KMS-11 (cell line): ENCODE results near the gene RBM11.

ENCODE experiments used
- H2AFZ ChIP-seq: fragments of 200-600 bp; sonication (generic); 2 replicates; pipeline ENCODE4 v1.6.1; 2016; ENCODE audit warnings: antibody characterized with exemption, mixed run types, low read depth
- H3K27ac ChIP-seq: fragments of 200-600 bp; sonication (generic); 2 replicates; pipeline ENCODE4 v1.6.1; 2016; ENCODE audit warnings: mild to moderate bottlenecking, mixed run types
- H3K27me3 ChIP-seq: fragments of 200-600 bp; sonication (generic); 2 replicates; pipeline ENCODE4 v1.6.1; 2017; ENCODE audit warnings: mild to moderate bottlenecking, low read depth, mixed run types, moderate library complexity; ENCODE audit not compliant: insufficient read depth
- H3K36me3 ChIP-seq: fragments of 200-600 bp; sonication (generic); 2 replicates; pipeline ENCODE4 v1.6.1; 2017; ENCODE audit warnings: mild to moderate bottlenecking, mixed run types; ENCODE audit not compliant: insufficient read depth
- H3K4me1 ChIP-seq: fragments of 200-600 bp; sonication (generic); 2 replicates; pipeline ENCODE4 v1.6.1; 2016; ENCODE audit warnings: mild to moderate bottlenecking, low read depth, mixed run types; ENCODE audit not compliant: poor library complexity, severe bottlenecking
- H3K4me2 ChIP-seq: fragments of 200-600 bp; sonication (generic); 2 replicates; pipeline ENCODE4 v1.7.0; 2016; ENCODE audit warnings: mild to moderate bottlenecking, mixed run types
- H3K4me3 ChIP-seq: fragments of 200-600 bp; sonication (generic); IDR thresholded peaks from 2 replicates; pipeline ENCODE4 v1.6.1; 2017; ENCODE audit warnings: low read depth, low read length, mixed read lengths; ENCODE audit not compliant: insufficient read depth
- H3K79me2 ChIP-seq: fragments of 200-600 bp; sonication (generic); 2 replicates; pipeline ENCODE4 v1.6.1; 2016; ENCODE audit warnings: low read depth, mixed run types; ENCODE audit not compliant: insufficient read depth
- H3K9ac ChIP-seq: fragments of 200-600 bp; sonication (generic); 2 replicates; pipeline ENCODE4 v1.6.1; 2016; ENCODE audit warnings: mild to moderate bottlenecking, mixed run types
- H4K20me1 ChIP-seq: fragments of 200-600 bp; sonication (generic); 2 replicates; pipeline ENCODE4 v1.6.1; 2016; ENCODE audit warnings: mild to moderate bottlenecking, mixed run types; ENCODE audit not compliant: insufficient read depth
- CTCF ChIP-seq: fragments of 200-600 bp; sonication (generic); conservative IDR thresholded peaks from 2 replicates; pipeline ENCODE4 v1.6.1; 2017; ENCODE audit warnings: low read depth, mild to moderate bottlenecking, antibody characterized with exemption, low read length, moderate library complexity, mixed read lengths

Gene RBM11

GRCh38 chr21:14239281-14239680 lies 23.3 kb downstream of the RBM11 start:
- Histone ChIP-seq H3K4me1 (no peaks in the 10 kb centered on the region), H3K36me3 (no peaks in the 10 kb centered on the region), H3K27ac (no peak overlapping the region), H3K4me2 (no peak overlapping the region), H2AFZ (no peak overlapping the region), H3K4me3 (no peak overlapping the region), H3K79me2 (no peaks in the 10 kb centered on the region), H4K20me1 (no peaks in the 10 kb centered on the region), H3K9ac (no peak overlapping the region), H3K27me3 (no peaks in the 10 kb centered on the region)
- TF ChIP-seq CTCF: no peak

- no peak overlapping the region for H2AFZ ChIP-seq
- no peak overlapping the region for H3K4me2 ChIP-seq
- no peak overlapping the region for H3K9ac ChIP-seq
- H4K20me1 ChIP-seq: no peaks in the 10 kb centered on the region
- H3K36me3 ChIP-seq: no peaks in the 10 kb centered on the region
- no peaks in the 10 kb centered on the region for H3K4me1 ChIP-seq
- no peak for TF ChIP-seq CTCF
- H3K79me2 ChIP-seq: no peaks in the 10 kb centered on the region
- H3K27me3 ChIP-seq: no peaks in the 10 kb centered on the region
- H3K27ac ChIP-seq: no peak overlapping the region
- H3K4me3 ChIP-seq: no peak overlapping the region
Measured at GRCh38 chr21:14241297-14241696, 25.3 kb downstream of the RBM11 start.

GRCh38 chr21:14243461-14243860 lies 27.5 kb downstream of the RBM11 start:
- H2AFZ ChIP-seq: no peak overlapping the region
- no peaks in the 10 kb centered on the region for H3K36me3 ChIP-seq
- no peak for TF ChIP-seq CTCF
- no peak overlapping the region for H3K27ac ChIP-seq
- no peak overlapping the region for H3K4me3 ChIP-seq
- H3K79me2 ChIP-seq: no peaks in the 10 kb centered on the region
- no peaks in the 10 kb centered on the region for H3K4me1 ChIP-seq
- no peak overlapping the region for H3K4me2 ChIP-seq
- no peaks in the 10 kb centered on the region for H3K27me3 ChIP-seq
- H4K20me1 ChIP-seq: no peaks in the 10 kb centered on the region
- no peak overlapping the region for H3K9ac ChIP-seq

GRCh38 chr21:14243874-14244273 lies 27.9 kb downstream of the RBM11 start:
- Histone ChIP-seq H3K27me3 (no peaks in the 10 kb centered on the region), H3K36me3 (no peaks in the 10 kb centered on the region), H4K20me1 (no peaks in the 10 kb centered on the region), H2AFZ (no peak overlapping the region), H3K9ac (no peak overlapping the region), H3K27ac (no peak overlapping the region), H3K79me2 (no peaks in the 10 kb centered on the region), H3K4me2 (no peak overlapping the region), H3K4me3 (no peak overlapping the region), H3K4me1 (no peaks in the 10 kb centered on the region)
- no peak for TF ChIP-seq CTCF

GRCh38 chr21:14244911-14245310 lies 29.0 kb downstream of the RBM11 start:
- Histone ChIP-seq H3K79me2 (no peaks in the 10 kb centered on the region), H4K20me1 (no peaks in the 10 kb centered on the region), H3K9ac (no peak overlapping the region), H2AFZ (no peak overlapping the region), H3K27ac (no peak overlapping the region), H3K4me2 (no peak overlapping the region), H3K4me3 (no peak overlapping the region), H3K4me1 (no peaks in the 10 kb centered on the region), H3K36me3 (no peaks in the 10 kb centered on the region), H3K27me3 (no peaks in the 10 kb centered on the region)
- no peak for TF ChIP-seq CTCF
